Gastrocnemius medialis (tissue), 4 donors: ENCODE results near the gene ARHGEF19. TPM values are rescaled to one million over a fixed set of nuclear protein-coding genes. Genes with fewer than 3 reads are reported as not detected.

Experiments used
- ATAC-seq, 2 donors: fragments of 150-250 bp; one replicate each; pipeline ENCODE4 v1.9.1; 2016
- DNase-seq, 2 donors: peaks; one replicate each; pipeline ENCODE4 v3.0.0-alpha.2; 2019
- H3K27ac ChIP-seq, 4 donors: fragments of 200-600 bp; sonication (generic); 1 replicate in 1 of 4; 2 replicates in 3 of 4; pipeline ENCODE4 v1.5.1; 2016 to 2018; ENCODE audit warnings: mild to moderate bottlenecking in 2 of 4, moderate library complexity in 1 of 4
- H3K27me3 ChIP-seq, 3 donors: fragments of 200-600 bp; sonication (generic) in 2 of 3; 1 replicate in 1 of 3; 2 replicates in 2 of 3; pipeline versions ENCODE4 v1.5.1 to v1.6.0; 2016 to 2019; ENCODE audit warnings: mild to moderate bottlenecking in 1 of 3, moderate library complexity in 1 of 3
- H3K36me3 ChIP-seq, 2 donors: fragments of 200-600 bp; sonication (generic) in 1 of 2; one replicate each; pipeline ENCODE4 v1.5.1; 2017 to 2018
- H3K4me1 ChIP-seq, 2 donors: fragments of 200-600 bp; sonication (generic) in 1 of 2; one replicate each; pipeline ENCODE4 v1.5.1; 2016 to 2017; ENCODE audit warnings: mild to moderate bottlenecking in 2 of 2
- H3K4me3 ChIP-seq, 4 donors: fragments of 200-600 bp; sonication (generic) in 3 of 4; 1 replicate in 1 of 4; 2 replicates in 3 of 4; pipeline ENCODE4 v1.5.1; 2016 to 2019; ENCODE audit warnings: mild to moderate bottlenecking in 2 of 4
- H3K9me3 ChIP-seq, 3 donors: fragments of 200-600 bp; sonication (generic) in 2 of 3; 1 replicate in 1 of 3; 2 replicates in 2 of 3; pipeline ENCODE4 v1.5.1; 2016 to 2019
- CTCF ChIP-seq, 5 experiments: fragments of 450-650 bp in 3 of 5; fragments of 200-600 bp in 2 of 5; sonication (generic) in 2 of 5; IDR thresholded peaks in 4 of 5; conservative IDR thresholded peaks in 1 of 5; 1 replicate in 4 of 5; 2 replicates in 1 of 5; pipeline ENCODE4 v1.5.1; 2016 to 2019; ENCODE audit warnings: antibody characterized with exemption in 5 of 5, mild to moderate bottlenecking in 3 of 5, moderate library complexity in 3 of 5
- POLR2A ChIP-seq, 2 donors: fragments of 450-650 bp; IDR thresholded peaks; one replicate each; pipeline ENCODE4 v1.6.1; 2017; ENCODE audit warnings: antibody characterized with exemption in 2 of 2, mild to moderate bottlenecking in 2 of 2, moderate library complexity in 2 of 2
- in situ Hi-C, 4 donors: fragments of 200-750 bp; cut with MboI; loops; one replicate each; pipeline versions ENCODE4 v1.15.0 to v1.8.0; 2017; ENCODE audit warnings: low sequenced_read_pairs in 4 of 4
- intact Hi-C: fragments of 100-400 bp; cut with DNase I; formaldehyde crosslinking; loops from one replicate; pipeline ENCODE4 v1.15.1; 2023; ENCODE audit warnings: low total_unique reads
- total RNA-seq, 4 donors: library from RNA; depleted of rRNA; stranded (reverse); fragments of >200 nt; gene quantifications; one replicate each; pipeline versions ENCODE4 v1.1.0 to v1.2.3, GENCODE V29; 2016

Gene ARHGEF19
- total RNA-seq, 4 donors from 2014 or later = 0.68 to 3.0 (median 2.3) TPM

- no peak for ATAC-seq
- Histone ChIP-seq H3K27me3 (no peaks in the 10 kb centered on the region), H3K4me3 (no peak overlapping the region), H3K9me3 (no peaks in the 10 kb centered on the region), H3K36me3 (peaks cover 0 to 11% of the 10 kb centered on the region in 2 donors), H3K27ac (peak overlapping the region in 3 of 4 donors; percentile 88 to 91 (median 89)), H3K4me1 (peaks cover 41 to 42% of the 10 kb centered on the region in 2 donors)
- TF ChIP-seq POLR2A (IDR thresholded peaks at IDR 0.05) = no peak
- no peak for TF ChIP-seq CTCF (IDR thresholded peaks at IDR 0.05 in 4 of 5, conservative IDR thresholded peaks at IDR 0.05 in 1 of 5)
- intact Hi-C loops = loop anchor here (2.0 kb wide), 1 partner anchor 167 kb away; no protein-coding TSS in a partner anchor
- in situ Hi-C loops = loop anchor here in 1 of 4 donors (25.0 kb wide), 1 partner anchor 117 kb away; the partner anchor contains the start of genes FBXO42 and SZRD1
- peak in 1 of 2 donors; percentile 8 for DNase-seq
These were observed 33.2 kb upstream of the ARHGEF19 start for GRCh38 chr1:16245476-16246196.

GRCh38 chr1:16244650-16245285 is 32.3 kb upstream of the ARHGEF19 start:
- no peaks in the 10 kb centered on the region for H3K9me3 ChIP-seq
- peaks cover 0 to 9% of the 10 kb centered on the region in 2 donors for H3K36me3 ChIP-seq
- DNase-seq = peak in 1 of 2 donors; percentile 5
- in situ Hi-C loops (loop anchor here in 2 of 4 donors (5.0 to 25.0 kb wide), 2 partner anchors 118 to 123 kb away; partner anchors contain the start of genes SZRD1 (in 2 of the 2) and FBXO42 (in 1 of the 2)), intact Hi-C loops (loop anchor here (1.0 to 5.0 kb wide), 3 partner anchors 38 to 166 kb away; no protein-coding TSS in a partner anchor)
- peak overlapping the region in 1 of 4 donors; percentile 40 for H3K27ac ChIP-seq
- H3K27me3 ChIP-seq = no peaks in the 10 kb centered on the region
- no peak for ATAC-seq
- H3K4me1 ChIP-seq = peaks cover 33 to 34% of the 10 kb centered on the region in 2 donors
- TF ChIP-seq CTCF (IDR thresholded peaks at IDR 0.05 in 4 of 5, conservative IDR thresholded peaks at IDR 0.05 in 1 of 5) (no peak), POLR2A (IDR thresholded peaks at IDR 0.05) (no peak)
- H3K4me3 ChIP-seq = no peak overlapping the region

- H3K4me3 ChIP-seq = no peak overlapping the region
- H3K9me3 ChIP-seq = no peaks in the 10 kb centered on the region
- intact Hi-C loops (loop anchor here (1.0 to 5.0 kb wide), 4 partner anchors 15 to 165 kb away; no protein-coding TSS in a partner anchor), in situ Hi-C loops (loop anchor here in 2 of 4 donors (5.0 to 25.0 kb wide), 2 partner anchors 118 to 123 kb away; partner anchors contain the start of genes SZRD1 (in 2 of the 2) and FBXO42 (in 1 of the 2))
- peak in 1 of 2 donors; percentile 44 for ATAC-seq
- H3K27me3 ChIP-seq = no peaks in the 10 kb centered on the region
- TF ChIP-seq CTCF (IDR thresholded peaks at IDR 0.05 in 4 of 5, conservative IDR thresholded peaks at IDR 0.05 in 1 of 5) (peak; percentile 77 to 88 (median 83)), POLR2A (IDR thresholded peaks at IDR 0.05) (no peak)
- peak; percentile 55 to 79 for DNase-seq
- peak overlapping the region in 1 of 4 donors; percentile 40 for H3K27ac ChIP-seq
- peaks cover 0 to 9% of the 10 kb centered on the region in 2 donors for H3K36me3 ChIP-seq
- H3K4me1 ChIP-seq = peaks cover 26 to 27% of the 10 kb centered on the region in 2 donors
These were observed 31.6 kb upstream of the ARHGEF19 start for GRCh38 chr1:16243936-16244649.

- H3K4me3 ChIP-seq = no peak overlapping the region
- in situ Hi-C loops = loop anchor here in 2 of 4 donors (5.0 to 25.0 kb wide), 2 partner anchors 119 to 124 kb away; partner anchors contain the start of genes SZRD1 (in 2 of the 2) and FBXO42 (in 1 of the 2)
- peaks cover 18% of the 10 kb centered on the region in 2 donors for H3K4me1 ChIP-seq
- H3K9me3 ChIP-seq = no peaks in the 10 kb centered on the region
- no peak for TF ChIP-seq CTCF (IDR thresholded peaks at IDR 0.05 in 4 of 5, conservative IDR thresholded peaks at IDR 0.05 in 1 of 5)
- no peak for TF ChIP-seq POLR2A (IDR thresholded peaks at IDR 0.05)
- DNase-seq = peak in 1 of 2 donors; percentile 10
- no peaks in the 10 kb centered on the region for H3K27me3 ChIP-seq
- intact Hi-C loops = loop anchor here (1.0 to 5.0 kb wide), 2 partner anchors 14 to 56 kb away; no protein-coding TSS in a partner anchor
- ATAC-seq = no peak
- peaks cover 0 to 9% of the 10 kb centered on the region in 2 donors for H3K36me3 ChIP-seq
- H3K27ac ChIP-seq = no peak overlapping the region
These were observed 30.8 kb upstream of the ARHGEF19 start for GRCh38 chr1:16243215-16243610.
